Urothelium cell line (cell line): Measurements from ENCODE around the gene IGF2BP1.
"Not testable (repeated sequence)": the region's sequence is repeated elsewhere in the genome, so short reads cannot be mapped to it uniquely, and the experiment has no call there.

Experiments used
- DNase-seq: peaks from one replicate; pipeline ENCODE4 v3.0.0; 2011; ENCODE audit warnings: low spot score, mixed read lengths
- FAIRE-seq: peaks from 2 replicates; lab custom pipeline; 2011; peaks lifted over from hg19 to GRCh38; lab: Jason Lieb, UNC

Gene IGF2BP1

GRCh38 chr17:49016775-49017463 lies 19.7 kb downstream of the IGF2BP1 start:
- peak; percentile 95 for DNase-seq
- FAIRE-seq: no peak

- FAIRE-seq (no peak), DNase-seq (no peak)
Observed at GRCh38 chr17:49018116-49018612, 21.0 kb downstream of the IGF2BP1 start.

- FAIRE-seq: no peak
- DNase-seq: no peak
Observed at GRCh38 chr17:49018748-49019147, 21.6 kb downstream of the IGF2BP1 start.

GRCh38 chr17:49020609-49021008 lies 23.4 kb downstream of the IGF2BP1 start:
- no peak for DNase-seq
- FAIRE-seq: no peak

GRCh38 chr17:49021095-49021767 lies 24.0 kb downstream of the IGF2BP1 start:
- no peak for FAIRE-seq
- no peak for DNase-seq

- DNase-seq (no peak), FAIRE-seq (no peak)
Observed at GRCh38 chr17:49021768-49022103, 24.6 kb downstream of the IGF2BP1 start.

GRCh38 chr17:49022391-49022941 lies 25.3 kb downstream of the IGF2BP1 start:
- peak; percentile 17 for FAIRE-seq
- peak; percentile 80 for DNase-seq

GRCh38 chr17:49024523-49024922 lies 27.3 kb downstream of the IGF2BP1 start:
- DNase-seq (no peak), FAIRE-seq (no peak)

DNA sequence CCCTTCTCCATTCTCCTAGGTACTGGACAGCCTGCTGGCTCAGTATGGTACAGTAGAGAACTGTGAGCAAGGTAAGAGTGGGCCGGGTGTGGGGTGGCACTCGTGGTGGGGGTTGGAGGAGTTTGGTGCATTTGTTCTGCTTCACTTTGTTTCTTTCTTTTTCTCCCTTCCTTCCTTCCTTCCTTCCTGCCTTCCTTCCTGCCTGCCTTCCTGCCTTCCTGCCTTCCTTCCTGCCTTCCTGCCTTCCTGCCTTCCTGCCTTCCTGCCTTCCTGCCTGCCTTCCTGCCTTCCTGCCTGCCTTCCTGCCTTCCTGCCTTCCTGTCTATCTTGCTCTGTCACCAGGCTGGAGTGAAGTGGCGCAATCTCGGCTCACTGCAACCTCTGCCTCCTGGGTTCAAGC lies 29.3 kb downstream of the IGF2BP1 start:
- FAIRE-seq, DNase-seq: not testable (repeated sequence)

GRCh38 chr17:49028271-49028670 lies 31.1 kb downstream of the IGF2BP1 start:
- DNase-seq: no peak
- FAIRE-seq: no peak

- FAIRE-seq (no peak), DNase-seq (no peak)
Observed at GRCh38 chr17:49029801-49030200, 32.6 kb downstream of the IGF2BP1 start.

DNA sequence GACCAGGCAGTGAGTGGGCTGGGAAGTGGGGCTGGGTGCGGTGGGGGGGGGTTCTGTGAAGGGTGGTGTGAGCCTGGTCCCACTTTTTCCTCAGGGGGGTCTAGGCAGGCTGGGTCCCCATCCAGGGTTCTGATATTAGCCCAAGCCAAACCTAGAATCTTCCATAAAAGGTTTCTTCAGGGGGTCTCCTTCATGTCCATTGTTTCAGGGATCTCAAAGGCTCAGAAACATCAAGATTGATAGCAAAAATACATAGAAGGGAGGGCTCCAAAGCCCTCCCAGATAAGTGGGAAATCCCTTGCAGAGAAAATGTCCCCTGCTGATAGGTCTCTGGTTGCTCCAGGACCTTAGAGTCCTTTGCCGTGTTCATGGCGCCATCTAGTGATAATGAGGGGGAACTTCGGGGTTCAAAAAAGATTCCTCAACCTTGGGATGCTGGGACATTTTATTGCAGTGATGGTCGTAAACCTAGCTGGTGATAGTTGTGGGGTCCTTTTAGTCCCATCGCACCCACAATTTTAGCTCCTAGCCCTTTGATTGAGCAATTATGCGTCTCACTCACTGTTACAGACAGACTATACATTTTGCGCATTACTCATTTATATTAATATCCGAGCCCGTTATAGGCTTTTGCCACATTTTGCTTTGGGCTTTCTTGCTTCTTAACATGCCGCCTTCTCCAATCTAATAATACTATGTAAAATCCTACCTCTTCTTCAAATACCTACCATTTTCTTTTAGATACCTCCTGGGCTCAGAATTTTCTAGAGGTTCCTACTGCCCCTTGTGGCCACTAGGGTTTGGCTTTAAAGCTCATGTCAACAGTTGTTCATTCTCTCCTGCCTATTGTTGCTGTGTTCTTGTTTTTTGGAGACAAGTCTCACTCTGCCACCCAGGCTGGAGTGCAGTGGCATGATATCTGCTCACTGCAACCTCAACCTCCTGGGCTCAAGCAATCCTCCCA lies 35.1 kb downstream of the IGF2BP1 start:
- FAIRE-seq: no peak
- DNase-seq: peak; percentile 85

DNA sequence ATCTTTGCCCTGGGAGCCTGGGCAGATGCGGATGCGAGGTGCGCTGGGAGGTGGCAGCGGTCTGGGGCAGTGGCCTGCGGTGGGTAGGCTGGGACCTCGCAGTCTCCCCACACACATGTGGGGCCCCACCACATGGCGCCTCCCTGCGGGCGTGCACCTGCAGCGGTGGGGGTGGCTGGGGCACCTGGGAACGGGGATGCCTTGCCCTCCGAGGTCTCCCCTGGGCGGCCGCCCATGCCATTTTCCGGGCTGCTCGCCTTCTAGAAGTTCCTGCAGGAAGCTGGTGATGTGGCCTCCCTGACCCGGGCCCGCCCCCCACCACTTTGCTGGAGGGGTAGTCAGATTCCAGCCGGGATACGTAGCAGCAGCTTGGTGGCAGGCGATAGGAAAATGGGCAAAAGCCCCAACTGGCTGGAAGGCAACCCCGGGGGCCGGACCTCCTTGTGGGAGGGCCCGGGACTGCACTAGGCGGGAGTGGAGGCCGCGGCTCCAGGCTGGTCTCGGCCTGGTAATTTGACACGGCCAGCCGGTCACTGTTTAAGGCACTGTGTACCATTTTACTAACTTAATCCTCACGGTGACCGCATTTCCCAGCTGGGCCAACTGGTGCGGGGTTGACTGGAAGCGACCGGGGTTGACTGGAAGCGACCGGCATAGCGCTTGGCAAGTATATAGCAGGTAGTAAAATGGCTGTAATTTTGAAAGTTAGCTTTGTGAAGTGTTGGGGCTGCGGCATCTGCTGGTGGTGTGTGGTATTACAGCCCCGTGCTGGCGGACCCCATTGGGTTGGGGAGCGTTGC lies 38.5 kb downstream of the IGF2BP1 start:
- no peak for FAIRE-seq
- DNase-seq: peak; percentile 89

- no peak for FAIRE-seq
- DNase-seq: no peak
Observed at GRCh38 chr17:49036270-49036626, 39.1 kb downstream of the IGF2BP1 start.

GRCh38 chr17:49038138-49038537 lies 41.0 kb downstream of the IGF2BP1 start:
- DNase-seq (no peak), FAIRE-seq (no peak)

- DNase-seq (no peak), FAIRE-seq (no peak)
Observed at GRCh38 chr17:49038544-49038943, 41.4 kb downstream of the IGF2BP1 start.

DNA sequence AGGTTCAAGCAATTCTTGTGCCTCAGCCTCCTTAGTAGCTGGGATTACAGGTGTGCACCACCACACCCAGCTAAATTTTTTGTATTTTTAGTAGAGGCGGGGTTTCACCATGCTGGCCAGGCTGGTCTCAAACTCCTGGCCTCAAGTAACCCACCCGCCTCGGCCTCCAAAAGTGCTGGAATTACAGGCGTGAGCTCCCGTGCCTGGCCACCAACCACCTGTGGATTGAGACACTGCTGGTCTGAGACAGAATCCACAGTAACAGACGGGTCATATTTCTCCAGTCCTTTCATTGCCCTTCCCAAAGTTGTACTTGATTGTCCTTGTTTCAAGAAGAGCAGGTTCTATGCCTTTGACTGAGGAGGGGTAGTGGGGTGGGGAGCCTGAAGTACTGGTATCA lies 42.3 kb downstream of the IGF2BP1 start:
- not testable (repeated sequence) for FAIRE-seq, DNase-seq

DNA sequence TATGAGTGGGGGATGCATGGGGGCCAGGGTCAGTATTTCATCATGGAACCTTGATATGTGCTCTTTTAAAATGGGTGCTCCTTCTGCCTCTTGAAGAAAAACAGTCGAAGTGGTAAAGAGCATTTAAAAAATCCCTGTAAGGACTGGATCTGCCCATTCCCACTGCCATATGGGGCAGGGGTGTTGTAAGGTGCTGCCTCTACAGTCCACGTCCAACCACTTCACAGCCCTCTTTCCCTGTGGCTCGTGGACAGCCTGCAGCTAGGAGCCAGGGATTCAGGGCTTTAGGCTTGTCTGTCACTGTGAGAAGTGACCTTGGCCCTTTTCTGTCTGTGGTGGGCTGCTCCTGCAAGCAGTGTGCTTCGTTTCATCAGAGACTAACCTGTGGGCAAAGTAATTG lies 44.3 kb downstream of the IGF2BP1 start:
- no peak for FAIRE-seq
- DNase-seq: no peak

- DNase-seq (no peak), FAIRE-seq (no peak)
Observed at GRCh38 chr17:49045376-49045775, 48.2 kb downstream of the IGF2BP1 start.

GRCh38 chr17:49046912-49047311 lies 49.7 kb downstream of the IGF2BP1 start:
- FAIRE-seq (no peak), DNase-seq (no peak)
